ENCODE measurements around the gene LENG1. TPM values are rescaled to one million over a fixed set of nuclear protein-coding genes. Genes with fewer than 3 reads are reported as not detected.

LENG1 gene
- total and polyA plus RNA-seq, 9 of the 15 experiments (the other 6 are each of a cell fraction or from before 2014, with no cell fraction given): 0.30 to 10.5 (median 4.7) TPM

- TF ChIP-seq SMARCE1 (IDR thresholded peaks at IDR 0.05): no peak
- TF ChIP-seq ZNF639 (CRISPR knock-in tag; conservative IDR thresholded peaks at IDR 0.05 in 1 of 2, IDR thresholded peaks at IDR 0.05 in 1 of 2): no peak
- no peak for TF ChIP-seq ZNF830 (CRISPR knock-in tag; IDR thresholded peaks at IDR 0.05)
- TF ChIP-seq USF2 (CRISPR knock-in tag; IDR thresholded peaks at IDR 0.05): no peak
- peak; percentile 64 for TF ChIP-seq RBFOX2 (IDR thresholded peaks at IDR 0.05; ENCODE audit: low read depth, low read length)
- no peak for TF ChIP-seq U2AF1 (optimal IDR thresholded peaks at IDR 0.05; ENCODE audit: low read depth, low read length)
- no peak for TF ChIP-seq HES1 (IDR thresholded peaks at IDR 0.05; ENCODE audit: low read depth)
- peak; percentile 22; the same call in 1 of the 2 replicates for TF ChIP-seq NFIC (IDR thresholded peaks at IDR 0.05)
- TF ChIP-seq ZNF3 (CRISPR knock-in tag; IDR thresholded peaks at IDR 0.05): no peak
- TF ChIP-seq GATAD2B (IDR thresholded peaks at IDR 0.05; ENCODE audit: borderline replicate concordance): no peak
- no peak for TF ChIP-seq CREM (IDR thresholded peaks at IDR 0.05; ENCODE audit: low read depth)
- peak; percentile 46; the same call in 1 of the 2 replicates for TF ChIP-seq ZBTB33 (CRISPR knock-in tag; IDR thresholded peaks at IDR 0.05)
- TF ChIP-seq ZNF431 (CRISPR knock-in tag; IDR thresholded peaks at IDR 0.05): no peak
- no peak for TF ChIP-seq ZNF561 (CRISPR knock-in tag; conservative IDR thresholded peaks at IDR 0.05)
- TF ChIP-seq EZH2 (IDR thresholded peaks at IDR 0.05; ENCODE audit: borderline replicate concordance, low read depth, low read length): no peak
- no peak for TF ChIP-seq PTRF (tag; IDR thresholded peaks at IDR 0.05)
- no peak for TF ChIP-seq STAG1 (CRISPR knock-in tag; IDR thresholded peaks at IDR 0.05; ENCODE audit: borderline replicate concordance)
- TF ChIP-seq ATF6 (CRISPR knock-in tag; IDR thresholded peaks at IDR 0.05): no peak
- TF ChIP-seq TRIM24 (IDR thresholded peaks at IDR 0.05): no peak
- TF ChIP-seq ZNF24 (IDR thresholded peaks at IDR 0.05): no peak
- TF ChIP-seq ARID1B (IDR thresholded peaks at IDR 0.05): no peak
- TF ChIP-seq ZNF696 (CRISPR knock-in tag; conservative IDR thresholded peaks at IDR 0.05): no peak
- TF ChIP-seq CGGBP1 (CRISPR knock-in tag; IDR thresholded peaks at IDR 0.05): no peak
- TF ChIP-seq COPS2 (conservative IDR thresholded peaks at IDR 0.05): no peak
Observed at GRCh38 chr19:54155694-54156093, 3.8 kb downstream of the LENG1 start (continued).

Measured in K562 (cell line).